KOPT-K1 (cell line): Measurements from ENCODE around the gene SNAP91.
"Not testable (repeated sequence)": the region's sequence is repeated elsewhere in the genome, so short reads cannot be mapped to it uniquely, and the experiment has no call there.

ENCODE experiments used
- H3K27ac ChIP-seq: fragments of 200-600 bp; sonication (generic); 2 replicates; pipeline ENCODE4 v1.5.1; 2016; ENCODE audit warnings: antibody characterized with exemption, mild to moderate bottlenecking, low read depth, low read length; ENCODE audit not compliant: poor library complexity, severe bottlenecking
- H3K36me3 ChIP-seq: fragments of 200-600 bp; sonication (generic); 2 replicates; pipeline ENCODE4 v1.5.1; 2017; ENCODE audit warnings: antibody characterized with exemption, mild to moderate bottlenecking, low read length, moderate library complexity; ENCODE audit not compliant: insufficient read depth
- H3K9me3 ChIP-seq: fragments of 200-600 bp; sonication (generic); 2 replicates; pipeline ENCODE4 v1.5.1; 2017; ENCODE audit warnings: antibody characterized with exemption, low read length, mild to moderate bottlenecking; ENCODE audit not compliant: insufficient read depth, poor library complexity, severe bottlenecking

The SNAP91 gene

GRCh38 chr6:83708970-83709747 is at the start of gene SNAP91:
Gene SNAP91 (minus strand): TSS chr6:83709101. CDS start chr6:83707927, 1,174 bp downstream.
- no peak within 1 kb of the TSS for H3K27ac ChIP-seq
- peaks cover 20% of the 10 kb centered on the region for H3K9me3 ChIP-seq
- no peaks in the 10 kb centered on the region for H3K36me3 ChIP-seq

- no peak overlapping the region for H3K27ac ChIP-seq
- no peaks in the 10 kb centered on the region for H3K36me3 ChIP-seq
- peaks cover 12% of the 10 kb centered on the region for H3K9me3 ChIP-seq
These were observed 49.6 kb upstream of the SNAP91 start for GRCh38 chr6:83758533-83758932.

GRCh38 chr6:83757021-83757420 is 48.1 kb upstream of the SNAP91 start:
- H3K9me3 ChIP-seq = peaks cover 12% of the 10 kb centered on the region
- H3K27ac ChIP-seq = no peak overlapping the region
- H3K36me3 ChIP-seq = no peaks in the 10 kb centered on the region

- Histone ChIP-seq H3K27ac (no peak overlapping the region), H3K9me3 (peaks cover 12% of the 10 kb centered on the region), H3K36me3 (no peaks in the 10 kb centered on the region)
These were observed 47.7 kb upstream of the SNAP91 start for GRCh38 chr6:83756565-83756964.

- H3K27ac ChIP-seq, H3K9me3 ChIP-seq, H3K36me3 ChIP-seq: not testable (repeated sequence)
These were observed 43.5 kb upstream of the SNAP91 start for GRCh38 chr6:83752375-83752774.

- no peaks in the 10 kb centered on the region for H3K36me3 ChIP-seq
- H3K9me3 ChIP-seq = no peaks in the 10 kb centered on the region
- no peak overlapping the region for H3K27ac ChIP-seq
These were observed 32.2 kb upstream of the SNAP91 start for GRCh38 chr6:83741089-83741488.

- H3K9me3 ChIP-seq = no peaks in the 10 kb centered on the region
- H3K27ac ChIP-seq = no peak overlapping the region
- H3K36me3 ChIP-seq = no peaks in the 10 kb centered on the region
These were observed 26.6 kb upstream of the SNAP91 start for GRCh38 chr6:83735461-83735860.

GRCh38 chr6:83729871-83730270 is 21.0 kb upstream of the SNAP91 start:
- Histone ChIP-seq H3K27ac (no peak overlapping the region), H3K36me3 (no peaks in the 10 kb centered on the region), H3K9me3 (no peaks in the 10 kb centered on the region)

GRCh38 chr6:83722876-83723275 is 14.0 kb upstream of the SNAP91 start:
- Histone ChIP-seq H3K9me3 (no peaks in the 10 kb centered on the region), H3K27ac (no peak overlapping the region), H3K36me3 (no peaks in the 10 kb centered on the region)

GRCh38 chr6:83717809-83718208 is 8.9 kb upstream of the SNAP91 start:
- Histone ChIP-seq H3K27ac (no peak overlapping the region), H3K36me3 (no peaks in the 10 kb centered on the region), H3K9me3 (peaks cover 4% of the 10 kb centered on the region)

GRCh38 chr6:83711958-83712357 is 3.1 kb upstream of the SNAP91 start:
- no peak overlapping the region for H3K27ac ChIP-seq
- peaks cover 20% of the 10 kb centered on the region for H3K9me3 ChIP-seq
- no peaks in the 10 kb centered on the region for H3K36me3 ChIP-seq

GRCh38 chr6:83709748-83710050 is 798 bp upstream of the SNAP91 start:
- H3K36me3 ChIP-seq = no peaks in the 10 kb centered on the region
- H3K27ac ChIP-seq = no peak overlapping the region
- peaks cover 20% of the 10 kb centered on the region for H3K9me3 ChIP-seq

- no peaks in the 10 kb centered on the region for H3K36me3 ChIP-seq
- no peak overlapping the region for H3K27ac ChIP-seq
- peaks cover 20% of the 10 kb centered on the region for H3K9me3 ChIP-seq
These were observed 343 bp downstream of the SNAP91 start for GRCh38 chr6:83708546-83708969.

GRCh38 chr6:83707829-83708545 is 914 bp downstream of the SNAP91 start:
- no peak overlapping the region for H3K27ac ChIP-seq
- no peaks in the 10 kb centered on the region for H3K36me3 ChIP-seq

GRCh38 chr6:83702749-83703148 is 6.2 kb downstream of the SNAP91 start:
- H3K27ac ChIP-seq = no peak overlapping the region
- peaks cover 3% of the 10 kb centered on the region for H3K9me3 ChIP-seq
- no peaks in the 10 kb centered on the region for H3K36me3 ChIP-seq

More at GRCh38 chr6:83707829-83708545, 914 bp downstream of the SNAP91 start:
- peaks cover 20% of the 10 kb centered on the region for H3K9me3 ChIP-seq

GRCh38 chr6:83702077-83702476 is 6.8 kb downstream of the SNAP91 start:
- no peaks in the 10 kb centered on the region for H3K9me3 ChIP-seq
- H3K27ac ChIP-seq = no peak overlapping the region
- H3K36me3 ChIP-seq = no peaks in the 10 kb centered on the region
